Liver (tissue), 9 donors: ENCODE measurements around the gene OLR1. TPM values are rescaled to one million over a fixed set of nuclear protein-coding genes. Genes with fewer than 3 reads are reported as not detected.

ENCODE experiments used
- DNase-seq: peaks from one replicate; pipeline ENCODE4 v3.0.0-alpha.2; 2017; ENCODE audit warnings: low spot score
- H3K27ac ChIP-seq, 2 donors: one replicate each; pipeline ENCODE4 v1.7.0; 2013; ENCODE audit warnings: inconsistent platforms in 2 of 2, low read length in 2 of 2, control low read depth in 1 of 2, low read depth in 1 of 2, mild to moderate bottlenecking in 1 of 2
- H3K27me3 ChIP-seq, 4 donors: one replicate each; pipeline versions ENCODE4 v1.6.1 to v1.7.0; 2013; ENCODE audit warnings: low read length in 3 of 4, inconsistent platforms in 1 of 4, mild to moderate bottlenecking in 1 of 4, moderate library complexity in 1 of 4; ENCODE audit not compliant: control insufficient read depth in 4 of 4, insufficient read depth in 4 of 4
- H3K36me3 ChIP-seq, 4 donors: one replicate each; pipeline versions ENCODE4 v1.6.1 to v1.7.0; 2013; ENCODE audit warnings: low read length in 3 of 4, mild to moderate bottlenecking in 3 of 4, low read depth in 1 of 4, moderate library complexity in 1 of 4; ENCODE audit not compliant: control insufficient read depth in 4 of 4, insufficient read depth in 3 of 4
- H3K4me1 ChIP-seq, 4 donors: one replicate each; pipeline versions ENCODE4 v1.6.1 to v1.7.0; 2013; ENCODE audit warnings: low read length in 3 of 4, mild to moderate bottlenecking in 3 of 4, moderate library complexity in 1 of 4; ENCODE audit not compliant: control insufficient read depth in 4 of 4, insufficient read depth in 4 of 4
- H3K4me3 ChIP-seq, 3 donors: one replicate each; pipeline versions ENCODE4 v1.6.1 to v1.7.0; 2013; ENCODE audit warnings: low read length in 3 of 3, control low read depth in 1 of 3, low read depth in 1 of 3, mild to moderate bottlenecking in 1 of 3
- H3K9ac ChIP-seq, 2 donors: one replicate each; pipeline ENCODE4 v1.7.0; 2013; ENCODE audit warnings: low read length in 2 of 2, mild to moderate bottlenecking in 2 of 2, moderate library complexity in 2 of 2, control low read depth in 1 of 2, low read depth in 1 of 2
- H3K9me3 ChIP-seq, 4 donors: one replicate each; pipeline versions ENCODE4 v1.6.1 to v1.7.0; 2013; ENCODE audit warnings: low read length in 3 of 4; ENCODE audit not compliant: control insufficient read depth in 4 of 4
- EGR1 ChIP-seq, 2 donors: IDR thresholded peaks; 2 replicates each; pipeline ENCODE4 v1.6.1; 2016 to 2018; ENCODE audit warnings: antibody characterized with exemption in 2 of 2, low read depth in 2 of 2
- FOXA1 ChIP-seq: IDR thresholded peaks from 2 replicates; pipeline ENCODE4 v1.6.1; 2016; ENCODE audit warnings: antibody characterized with exemption
- FOXA2 ChIP-seq: IDR thresholded peaks from 2 replicates; pipeline ENCODE4 v1.6.1; 2016; ENCODE audit warnings: antibody characterized with exemption
- GABPA ChIP-seq, 2 donors: IDR thresholded peaks in 1 of 2; conservative IDR thresholded peaks in 1 of 2; 2 replicates each; pipeline ENCODE4 v1.6.1; 2016; ENCODE audit warnings: antibody characterized with exemption in 2 of 2, mild to moderate bottlenecking in 1 of 2, moderate library complexity in 1 of 2
- HNF4A ChIP-seq, 2 donors: conservative IDR thresholded peaks; 2 replicates each; pipeline ENCODE4 v1.6.1; 2016; ENCODE audit warnings: antibody characterized with exemption in 2 of 2, mild to moderate bottlenecking in 2 of 2
- HNF4G ChIP-seq: IDR thresholded peaks from 2 replicates; pipeline ENCODE4 v1.6.1; 2016; ENCODE audit warnings: antibody characterized with exemption
- NR2F2 ChIP-seq: IDR thresholded peaks from 2 replicates; pipeline ENCODE4 v1.6.1; 2016; ENCODE audit warnings: antibody characterized with exemption
- RAD21 ChIP-seq, 2 donors: IDR thresholded peaks; 2 replicates each; pipeline ENCODE4 v1.6.1; 2016; ENCODE audit warnings: antibody characterized with exemption in 2 of 2, mild to moderate bottlenecking in 2 of 2
- RXRA ChIP-seq, 2 donors: IDR thresholded peaks; 2 replicates each; pipeline ENCODE4 v1.6.1; 2017 to 2018; ENCODE audit warnings: antibody characterized with exemption in 2 of 2, mild to moderate bottlenecking in 1 of 2
- SP1 ChIP-seq: IDR thresholded peaks from 2 replicates; pipeline ENCODE4 v1.6.1; 2018; ENCODE audit warnings: antibody characterized with exemption, mild to moderate bottlenecking
- TAF1 ChIP-seq: conservative IDR thresholded peaks from 2 replicates; pipeline ENCODE4 v1.6.1; 2016; ENCODE audit warnings: antibody characterized with exemption, mild to moderate bottlenecking
- YY1 ChIP-seq: IDR thresholded peaks from 2 replicates; pipeline ENCODE4 v1.6.1; 2016; ENCODE audit warnings: antibody characterized with exemption, mild to moderate bottlenecking
- WGBS: extraction: QIAGEN DNeasy Blood & Tissue Kit; methylation state at CpG from one replicate; pipeline ENCODE4 v1.1.7; 2013; 5-methylcytosine and 5-hydroxymethylcytosine counted together
- polyA plus RNA-seq, 2 donors: library from polyadenylated mRNA; stranded (reverse) in 1 of 2; unstranded in 1 of 2; fragments of 200-250 nt in 1 of 2; fragments of >200 nt in 1 of 2; fragmentation: Nextera tagmentation in 1 of 2; extraction: Ambion mirVana in 1 of 2; gene quantifications; one replicate each; pipeline versions ENCODE4 v1.2.1 to v1.2.3, GENCODE V29; 2013 to 2015
- total RNA-seq, 2 donors: library from RNA; depleted of rRNA; stranded (reverse); fragments of >200 nt; gene quantifications; one replicate each; pipeline ENCODE4 v1.2.3, GENCODE V29; 2014
- TF ChIP-seq, protein P1 (sequence below): fragments of 150-350 bp; IDR thresholded peaks from 2 replicates; pipeline ENCODE4 v1.5.1; 2017; ENCODE audit warnings: improper control_type of control experiment, low read depth, low read length; ENCODE audit not compliant: missing input control
- TF ChIP-seq, protein P2 (sequence below): IDR thresholded peaks from 2 replicates; pipeline ENCODE4 v1.6.1; 2016; ENCODE audit warnings: antibody characterized with exemption
- TF ChIP-seq, protein P3 (sequence below): IDR thresholded peaks from 2 replicates; pipeline ENCODE4 v1.6.1; 2016; ENCODE audit warnings: antibody characterized with exemption
- TF ChIP-seq, protein P4 (sequence below): IDR thresholded peaks from 2 replicates; pipeline ENCODE4 v1.6.1; 2016; ENCODE audit warnings: antibody characterized with exemption
- TF ChIP-seq, protein P5 (sequence below): IDR thresholded peaks from 2 replicates; pipeline ENCODE4 v1.6.1; 2016; ENCODE audit warnings: antibody characterized with exemption, mild to moderate bottlenecking
- donor health status: healthy.
- donor health status: healthy.
- donor health status: healthy.
- donor health status: healthy.
- donor health status: healthy.

Gene OLR1
- total and polyA plus RNA-seq, 4 donors = 0.13 to 0.37 TPM; not detected in 2

DNA sequence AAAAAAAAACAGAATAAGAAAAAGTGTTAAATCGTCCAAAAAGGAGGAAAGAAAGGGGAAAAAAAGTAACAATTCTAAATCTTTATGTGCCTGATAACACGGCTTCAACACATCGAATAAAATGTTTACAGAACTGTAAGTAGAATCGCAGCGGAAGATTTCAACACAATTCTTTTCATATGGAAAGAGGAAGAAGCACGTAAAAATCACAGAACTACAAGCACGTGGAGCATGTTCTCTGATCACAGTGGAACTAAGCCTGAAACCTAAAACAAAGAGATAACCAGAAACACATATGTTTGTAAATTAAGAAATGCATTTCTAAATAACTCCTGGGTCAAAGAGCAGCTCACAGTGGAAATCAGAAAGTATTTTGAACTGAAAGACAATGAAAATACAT lies 50.7 kb downstream of the OLR1 start:
- no peak for TF ChIP-seq FOXA1
- no peak for TF ChIP-seq YY1
- no peak for TF ChIP-seq HNF4A (conservative IDR thresholded peaks at IDR 0.05)
- TF ChIP-seq, protein P1, sequence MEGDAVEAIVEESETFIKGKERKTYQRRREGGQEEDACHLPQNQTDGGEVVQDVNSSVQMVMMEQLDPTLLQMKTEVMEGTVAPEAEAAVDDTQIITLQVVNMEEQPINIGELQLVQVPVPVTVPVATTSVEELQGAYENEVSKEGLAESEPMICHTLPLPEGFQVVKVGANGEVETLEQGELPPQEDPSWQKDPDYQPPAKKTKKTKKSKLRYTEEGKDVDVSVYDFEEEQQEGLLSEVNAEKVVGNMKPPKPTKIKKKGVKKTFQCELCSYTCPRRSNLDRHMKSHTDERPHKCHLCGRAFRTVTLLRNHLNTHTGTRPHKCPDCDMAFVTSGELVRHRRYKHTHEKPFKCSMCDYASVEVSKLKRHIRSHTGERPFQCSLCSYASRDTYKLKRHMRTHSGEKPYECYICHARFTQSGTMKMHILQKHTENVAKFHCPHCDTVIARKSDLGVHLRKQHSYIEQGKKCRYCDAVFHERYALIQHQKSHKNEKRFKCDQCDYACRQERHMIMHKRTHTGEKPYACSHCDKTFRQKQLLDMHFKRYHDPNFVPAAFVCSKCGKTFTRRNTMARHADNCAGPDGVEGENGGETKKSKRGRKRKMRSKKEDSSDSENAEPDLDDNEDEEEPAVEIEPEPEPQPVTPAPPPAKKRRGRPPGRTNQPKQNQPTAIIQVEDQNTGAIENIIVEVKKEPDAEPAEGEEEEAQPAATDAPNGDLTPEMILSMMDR = no peak
- TF ChIP-seq, protein P2, sequence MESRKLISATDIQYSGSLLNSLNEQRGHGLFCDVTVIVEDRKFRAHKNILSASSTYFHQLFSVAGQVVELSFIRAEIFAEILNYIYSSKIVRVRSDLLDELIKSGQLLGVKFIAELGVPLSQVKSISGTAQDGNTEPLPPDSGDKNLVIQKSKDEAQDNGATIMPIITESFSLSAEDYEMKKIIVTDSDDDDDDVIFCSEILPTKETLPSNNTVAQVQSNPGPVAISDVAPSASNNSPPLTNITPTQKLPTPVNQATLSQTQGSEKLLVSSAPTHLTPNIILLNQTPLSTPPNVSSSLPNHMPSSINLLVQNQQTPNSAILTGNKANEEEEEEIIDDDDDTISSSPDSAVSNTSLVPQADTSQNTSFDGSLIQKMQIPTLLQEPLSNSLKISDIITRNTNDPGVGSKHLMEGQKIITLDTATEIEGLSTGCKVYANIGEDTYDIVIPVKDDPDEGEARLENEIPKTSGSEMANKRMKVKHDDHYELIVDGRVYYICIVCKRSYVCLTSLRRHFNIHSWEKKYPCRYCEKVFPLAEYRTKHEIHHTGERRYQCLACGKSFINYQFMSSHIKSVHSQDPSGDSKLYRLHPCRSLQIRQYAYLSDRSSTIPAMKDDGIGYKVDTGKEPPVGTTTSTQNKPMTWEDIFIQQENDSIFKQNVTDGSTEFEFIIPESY = no peak
- no peak for TF ChIP-seq RXRA (IDR thresholded peaks at IDR 0.05)
- TF ChIP-seq SP1 = no peak
- no peak for TF ChIP-seq FOXA2
- TF ChIP-seq EGR1 (IDR thresholded peaks at IDR 0.05; ENCODE audit: low read depth in 2 of 2) = no peak
- TF ChIP-seq, protein P3, sequence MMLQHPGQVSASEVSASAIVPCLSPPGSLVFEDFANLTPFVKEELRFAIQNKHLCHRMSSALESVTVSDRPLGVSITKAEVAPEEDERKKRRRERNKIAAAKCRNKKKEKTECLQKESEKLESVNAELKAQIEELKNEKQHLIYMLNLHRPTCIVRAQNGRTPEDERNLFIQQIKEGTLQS = no peak
- TF ChIP-seq NR2F2 = no peak
- TF ChIP-seq HNF4G = no peak
- TF ChIP-seq RAD21 (IDR thresholded peaks at IDR 0.05) = no peak
- no peak for TF ChIP-seq GABPA (IDR thresholded peaks at IDR 0.05 in 1 of 2, conservative IDR thresholded peaks at IDR 0.05 in 1 of 2)
- TF ChIP-seq, protein P4, sequence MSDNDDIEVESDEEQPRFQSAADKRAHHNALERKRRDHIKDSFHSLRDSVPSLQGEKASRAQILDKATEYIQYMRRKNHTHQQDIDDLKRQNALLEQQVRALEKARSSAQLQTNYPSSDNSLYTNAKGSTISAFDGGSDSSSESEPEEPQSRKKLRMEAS = no peak
- Histone ChIP-seq H3K4me1 (no peaks in the 10 kb centered on the region), H3K9ac (no peak overlapping the region), H3K36me3 (peaks cover 0 to 3% (median 0%) of the 10 kb centered on the region in 4 donors), H3K9me3 (no peaks in the 10 kb centered on the region), H3K27me3 (no peaks in the 10 kb centered on the region), H3K4me3 (no peak overlapping the region), H3K27ac (no peak overlapping the region)
- DNase-seq = no peak
- WGBS = 75% methylated on average over 7 of the region's 7 CpGs

DNA sequence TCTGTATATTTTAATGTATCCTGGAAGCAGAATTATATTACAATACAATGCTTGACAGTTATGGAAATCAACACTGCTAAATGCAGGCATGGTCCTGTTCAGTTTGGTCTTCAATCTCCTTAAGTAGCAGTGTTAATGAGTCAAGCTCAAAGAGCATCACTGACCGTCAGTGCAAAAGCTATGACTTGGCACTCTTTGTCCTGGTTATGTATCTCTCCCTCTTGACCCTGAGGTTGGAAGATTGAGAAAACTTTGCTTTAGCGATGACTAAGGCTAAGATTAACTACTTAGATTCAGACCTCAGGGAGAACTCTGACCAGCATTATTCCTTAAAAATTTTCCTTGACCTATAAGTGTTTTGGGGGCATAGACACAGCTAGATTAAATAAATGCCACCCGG lies 52.9 kb downstream of the OLR1 start:
- no peaks in the 10 kb centered on the region for H3K4me1 ChIP-seq
- no peaks in the 10 kb centered on the region for H3K27me3 ChIP-seq
- no peak overlapping the region for H3K27ac ChIP-seq
- TF ChIP-seq, protein P2 = no peak
- TF ChIP-seq FOXA1 = no peak
- TF ChIP-seq, protein P5, sequence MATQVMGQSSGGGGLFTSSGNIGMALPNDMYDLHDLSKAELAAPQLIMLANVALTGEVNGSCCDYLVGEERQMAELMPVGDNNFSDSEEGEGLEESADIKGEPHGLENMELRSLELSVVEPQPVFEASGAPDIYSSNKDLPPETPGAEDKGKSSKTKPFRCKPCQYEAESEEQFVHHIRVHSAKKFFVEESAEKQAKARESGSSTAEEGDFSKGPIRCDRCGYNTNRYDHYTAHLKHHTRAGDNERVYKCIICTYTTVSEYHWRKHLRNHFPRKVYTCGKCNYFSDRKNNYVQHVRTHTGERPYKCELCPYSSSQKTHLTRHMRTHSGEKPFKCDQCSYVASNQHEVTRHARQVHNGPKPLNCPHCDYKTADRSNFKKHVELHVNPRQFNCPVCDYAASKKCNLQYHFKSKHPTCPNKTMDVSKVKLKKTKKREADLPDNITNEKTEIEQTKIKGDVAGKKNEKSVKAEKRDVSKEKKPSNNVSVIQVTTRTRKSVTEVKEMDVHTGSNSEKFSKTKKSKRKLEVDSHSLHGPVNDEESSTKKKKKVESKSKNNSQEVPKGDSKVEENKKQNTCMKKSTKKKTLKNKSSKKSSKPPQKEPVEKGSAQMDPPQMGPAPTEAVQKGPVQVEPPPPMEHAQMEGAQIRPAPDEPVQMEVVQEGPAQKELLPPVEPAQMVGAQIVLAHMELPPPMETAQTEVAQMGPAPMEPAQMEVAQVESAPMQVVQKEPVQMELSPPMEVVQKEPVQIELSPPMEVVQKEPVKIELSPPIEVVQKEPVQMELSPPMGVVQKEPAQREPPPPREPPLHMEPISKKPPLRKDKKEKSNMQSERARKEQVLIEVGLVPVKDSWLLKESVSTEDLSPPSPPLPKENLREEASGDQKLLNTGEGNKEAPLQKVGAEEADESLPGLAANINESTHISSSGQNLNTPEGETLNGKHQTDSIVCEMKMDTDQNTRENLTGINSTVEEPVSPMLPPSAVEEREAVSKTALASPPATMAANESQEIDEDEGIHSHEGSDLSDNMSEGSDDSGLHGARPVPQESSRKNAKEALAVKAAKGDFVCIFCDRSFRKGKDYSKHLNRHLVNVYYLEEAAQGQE = no peak
- TF ChIP-seq, protein P4 = no peak
- no peak for TF ChIP-seq FOXA2
- TF ChIP-seq YY1 = no peak
- TF ChIP-seq TAF1 = no peak
- TF ChIP-seq GABPA (IDR thresholded peaks at IDR 0.05 in 1 of 2, conservative IDR thresholded peaks at IDR 0.05 in 1 of 2) = no peak
- no peak for TF ChIP-seq HNF4A (conservative IDR thresholded peaks at IDR 0.05)
- H3K9ac ChIP-seq = no peak overlapping the region
- 86% methylated on average over 3 of the region's 3 CpGs for WGBS
- H3K9me3 ChIP-seq = no peaks in the 10 kb centered on the region
- H3K4me3 ChIP-seq = no peak overlapping the region
- DNase-seq = no peak
- H3K36me3 ChIP-seq = peaks cover 0 to 3% (median 0%) of the 10 kb centered on the region in 4 donors
